Kidney (tissue), 14 donors: ENCODE results near the gene TLR4. TPM values are rescaled to one million over a fixed set of nuclear protein-coding genes. Genes with fewer than 3 reads are reported as not detected.

Experiments used
- DNase-seq, 5 donors: peaks; one replicate each; pipeline ENCODE4 v3.0.0-alpha.2; 2013 to 2020
- FAIRE-seq: peaks from 2 replicates; lab custom pipeline; 2012; peaks lifted over from hg19 to GRCh38; lab: Jason Lieb, UNC
- H3K27ac ChIP-seq, 2 donors: one replicate each; pipeline ENCODE4 v1.7.0; 2013; ENCODE audit warnings: low read depth in 2 of 2, low read length in 2 of 2, inconsistent platforms in 1 of 2
- H3K27me3 ChIP-seq: one replicate; pipeline ENCODE4 v1.7.1; 2013; ENCODE audit warnings: low read length, inconsistent platforms; ENCODE audit not compliant: control insufficient read depth, insufficient read depth
- H3K36me3 ChIP-seq, 3 donors: one replicate each; pipeline versions ENCODE4 v1.7.0 to v1.7.1; 2013; ENCODE audit warnings: low read length in 3 of 3, control low read depth in 1 of 3, inconsistent platforms in 1 of 3; ENCODE audit not compliant: insufficient read depth in 3 of 3, control insufficient read depth in 2 of 3
- H3K4me1 ChIP-seq, 3 donors: one replicate each; pipeline versions ENCODE4 v1.7.0 to v1.7.1; 2013; ENCODE audit warnings: low read length in 3 of 3, inconsistent platforms in 1 of 3, low read depth in 1 of 3; ENCODE audit not compliant: control insufficient read depth in 2 of 3, insufficient read depth in 2 of 3
- H3K4me3 ChIP-seq, 3 donors: one replicate each; pipeline versions ENCODE4 v1.7.0 to v1.8.1; 2013; ENCODE audit warnings: low read length in 3 of 3, control low read depth in 1 of 3, inconsistent platforms in 1 of 3
- H3K9ac ChIP-seq, 3 donors: one replicate each; pipeline versions ENCODE4 v1.7.0 to v1.7.1; 2013; ENCODE audit warnings: low read length in 3 of 3, control low read depth in 1 of 3, inconsistent platforms in 1 of 3
- H3K9me3 ChIP-seq, 3 donors: one replicate each; pipeline versions ENCODE4 v1.7.0 to v1.7.1; 2013; ENCODE audit warnings: low read length in 3 of 3, control low read depth in 1 of 3, inconsistent platforms in 1 of 3; ENCODE audit not compliant: control insufficient read depth in 2 of 3, insufficient read depth in 1 of 3
- intact Hi-C: fragments of 100-400 bp; cut with DNase I; formaldehyde crosslinking; loops from one replicate; pipeline ENCODE4 v1.11.1; 2022
- polyA plus RNA-seq: library from polyadenylated mRNA; stranded (reverse); fragments of 350-450 nt; fragmentation: Illumina TruSeq; extraction: RNeasy Lipid Tissue Mini Kit (QIAGEN cat#74804); gene quantifications from one replicate; pipeline ENCODE4 v1.2.3, GENCODE V29; 2014; ENCODE audit warnings: low read depth, low replicate concordance; ENCODE audit not compliant: insufficient read depth
- total RNA-seq: library from RNA; stranded (reverse); fragmentation: NEBNext Ultra II Directional; extraction: Animal tissue kit (Norgen Biotek cat#: 25700); gene quantifications from one replicate; pipeline ENCODE4 v1.2.1, GENCODE V29; 2021
- TF ChIP-seq, protein P1 (sequence below): IDR thresholded peaks from 3 replicates; pipeline ENCODE4 v1.5.1; 2012; ENCODE audit warnings: mild to moderate bottlenecking, moderate library complexity, borderline replicate concordance; ENCODE audit not compliant: insufficient read depth; ENCODE audit errors: extremely low read depth
- donor health status: control.
- donor health status: control.
- donor health status: control.
- donor health status: control.
- donor health status: control.
- donor health status: DM: yes; HTN: yes; CAD: no.
- donor health status: Normal renal cell carcinoma (clear cell type).

TLR4 gene
- total and polyA plus RNA-seq, 2 donors from 2014 or later: 5.8 to 33.4 TPM

GRCh38 chr9:117719161-117719920 is 15.1 kb downstream of the TLR4 start:
- H3K4me1 ChIP-seq: peaks cover 0 to 5% (median 0%) of the 10 kb centered on the region in 3 donors
- intact Hi-C loops: no loop called here
- no peaks in the 10 kb centered on the region for H3K9me3 ChIP-seq
- no peaks in the 10 kb centered on the region for H3K27me3 ChIP-seq
- no peak overlapping the region for H3K9ac ChIP-seq
- DNase-seq (no peak), FAIRE-seq (no peak)
- TF ChIP-seq, protein P1, sequence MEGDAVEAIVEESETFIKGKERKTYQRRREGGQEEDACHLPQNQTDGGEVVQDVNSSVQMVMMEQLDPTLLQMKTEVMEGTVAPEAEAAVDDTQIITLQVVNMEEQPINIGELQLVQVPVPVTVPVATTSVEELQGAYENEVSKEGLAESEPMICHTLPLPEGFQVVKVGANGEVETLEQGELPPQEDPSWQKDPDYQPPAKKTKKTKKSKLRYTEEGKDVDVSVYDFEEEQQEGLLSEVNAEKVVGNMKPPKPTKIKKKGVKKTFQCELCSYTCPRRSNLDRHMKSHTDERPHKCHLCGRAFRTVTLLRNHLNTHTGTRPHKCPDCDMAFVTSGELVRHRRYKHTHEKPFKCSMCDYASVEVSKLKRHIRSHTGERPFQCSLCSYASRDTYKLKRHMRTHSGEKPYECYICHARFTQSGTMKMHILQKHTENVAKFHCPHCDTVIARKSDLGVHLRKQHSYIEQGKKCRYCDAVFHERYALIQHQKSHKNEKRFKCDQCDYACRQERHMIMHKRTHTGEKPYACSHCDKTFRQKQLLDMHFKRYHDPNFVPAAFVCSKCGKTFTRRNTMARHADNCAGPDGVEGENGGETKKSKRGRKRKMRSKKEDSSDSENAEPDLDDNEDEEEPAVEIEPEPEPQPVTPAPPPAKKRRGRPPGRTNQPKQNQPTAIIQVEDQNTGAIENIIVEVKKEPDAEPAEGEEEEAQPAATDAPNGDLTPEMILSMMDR: no peak
- no peak overlapping the region for H3K27ac ChIP-seq
- no peak overlapping the region for H3K4me3 ChIP-seq
- H3K36me3 ChIP-seq: peaks cover 0 to under 1% (median 0%) of the 10 kb centered on the region in 3 donors

DNA sequence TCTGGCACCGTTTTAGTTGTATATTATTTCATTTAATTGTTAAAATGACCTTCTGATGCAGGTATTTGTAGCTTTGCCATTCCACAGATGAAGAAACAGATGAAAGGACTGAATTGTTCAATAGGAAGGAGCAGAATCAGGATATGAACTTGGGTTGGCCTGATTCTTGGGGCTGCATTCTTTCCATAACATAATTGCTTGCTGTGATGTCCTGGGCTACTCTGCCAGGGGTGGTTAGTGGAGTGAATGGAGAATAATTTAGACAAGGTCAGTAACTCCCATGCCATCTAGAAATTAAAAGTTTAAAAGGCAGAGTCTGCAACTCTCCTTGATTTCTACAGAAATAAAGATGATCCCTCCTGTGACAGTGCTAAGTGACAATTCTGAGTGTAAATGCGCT is 15.9 kb downstream of the TLR4 start:
- H3K27me3 ChIP-seq: no peaks in the 10 kb centered on the region
- FAIRE-seq: no peak
- TF ChIP-seq, protein P1: no peak
- H3K27ac ChIP-seq: no peak overlapping the region
- H3K9me3 ChIP-seq: no peaks in the 10 kb centered on the region
- no peak for DNase-seq
- H3K9ac ChIP-seq: no peak overlapping the region
- H3K4me3 ChIP-seq: no peak overlapping the region
- intact Hi-C loops: no loop called here
- peaks cover 0 to 5% (median 0%) of the 10 kb centered on the region in 3 donors for H3K4me1 ChIP-seq
- no peaks in the 10 kb centered on the region for H3K36me3 ChIP-seq

GRCh38 chr9:117720555-117720954 is 16.4 kb downstream of the TLR4 start:
- peaks cover 0 to 5% (median 0%) of the 10 kb centered on the region in 3 donors for H3K4me1 ChIP-seq
- TF ChIP-seq, protein P1: no peak

More at GRCh38 chr9:117720555-117720954, 16.4 kb downstream of the TLR4 start:
- H3K27me3 ChIP-seq: no peaks in the 10 kb centered on the region
- H3K9ac ChIP-seq: no peak overlapping the region
- H3K9me3 ChIP-seq: no peaks in the 10 kb centered on the region
- no peaks in the 10 kb centered on the region for H3K36me3 ChIP-seq
- no peak overlapping the region for H3K27ac ChIP-seq
- FAIRE-seq (no peak), DNase-seq (peak in 1 of 5 donors; percentile 73)
- no peak overlapping the region for H3K4me3 ChIP-seq
- intact Hi-C loops: no loop called here
